Chondrocyte (in vitro differentiated cells): Measurements from ENCODE around the gene SPAG9. TPM values are rescaled to one million over a fixed set of nuclear protein-coding genes. Genes with fewer than 3 reads are reported as not detected.

Experiments used
- DNase-seq: peaks from one replicate; pipeline ENCODE4 v3.0.0; 2021; ENCODE audit warnings: mixed read lengths, low spot score
- H3K27ac Mint-ChIP-seq: one replicate; pipeline ENCODE4 v1.8.0; 2021; ENCODE audit warnings: mild to moderate bottlenecking, moderate library complexity, mixed read lengths; ENCODE audit not compliant: unreplicated experiment
- H3K27me3 Mint-ChIP-seq: 2 replicates; pipeline ENCODE4 v1.8.0; 2021; ENCODE audit warnings: low read depth, mixed read lengths
- H3K36me3 Mint-ChIP-seq: 2 replicates; pipeline ENCODE4 v1.8.0; 2021; ENCODE audit warnings: low read depth, mixed read lengths
- H3K4me1 Mint-ChIP-seq: 2 replicates; pipeline ENCODE4 v1.8.0; 2021; ENCODE audit warnings: low read depth, mild to moderate bottlenecking, mixed read lengths
- H3K4me3 Mint-ChIP-seq: one replicate; pipeline ENCODE4 v1.8.0; 2021; ENCODE audit warnings: mild to moderate bottlenecking, moderate library complexity, mixed read lengths; ENCODE audit not compliant: unreplicated experiment
- H3K9me3 Mint-ChIP-seq: 2 replicates; pipeline ENCODE4 v1.8.0; 2021; ENCODE audit warnings: low read depth, mixed read lengths
- total RNA-seq: library from RNA; stranded (reverse); gene quantifications from 3 replicates; pipeline ENCODE4 v1.2.1, GENCODE V29; 2021
- TF ChIP-seq, protein P1 (sequence below): fragments of 200-600 bp; sonication (generic); IDR thresholded peaks from 2 replicates; pipeline ENCODE4 v1.5.0; 2021; ENCODE audit warnings: antibody characterized with exemption, mild to moderate bottlenecking, moderate library complexity

SPAG9 gene
- total RNA-seq, 1 donor from 2014 or later, result 92.7 TPM

GRCh38 chr17:51029142-51029541 is 91.5 kb downstream of the SPAG9 start:
- no peaks in the 10 kb centered on the region for H3K36me3 Mint-ChIP-seq
- H3K4me3 Mint-ChIP-seq, result no peak overlapping the region
- DNase-seq, result no peak
- no peaks in the 10 kb centered on the region for H3K27me3 Mint-ChIP-seq
- peaks cover 21% of the 10 kb centered on the region for H3K4me1 Mint-ChIP-seq
- TF ChIP-seq, protein P1, sequence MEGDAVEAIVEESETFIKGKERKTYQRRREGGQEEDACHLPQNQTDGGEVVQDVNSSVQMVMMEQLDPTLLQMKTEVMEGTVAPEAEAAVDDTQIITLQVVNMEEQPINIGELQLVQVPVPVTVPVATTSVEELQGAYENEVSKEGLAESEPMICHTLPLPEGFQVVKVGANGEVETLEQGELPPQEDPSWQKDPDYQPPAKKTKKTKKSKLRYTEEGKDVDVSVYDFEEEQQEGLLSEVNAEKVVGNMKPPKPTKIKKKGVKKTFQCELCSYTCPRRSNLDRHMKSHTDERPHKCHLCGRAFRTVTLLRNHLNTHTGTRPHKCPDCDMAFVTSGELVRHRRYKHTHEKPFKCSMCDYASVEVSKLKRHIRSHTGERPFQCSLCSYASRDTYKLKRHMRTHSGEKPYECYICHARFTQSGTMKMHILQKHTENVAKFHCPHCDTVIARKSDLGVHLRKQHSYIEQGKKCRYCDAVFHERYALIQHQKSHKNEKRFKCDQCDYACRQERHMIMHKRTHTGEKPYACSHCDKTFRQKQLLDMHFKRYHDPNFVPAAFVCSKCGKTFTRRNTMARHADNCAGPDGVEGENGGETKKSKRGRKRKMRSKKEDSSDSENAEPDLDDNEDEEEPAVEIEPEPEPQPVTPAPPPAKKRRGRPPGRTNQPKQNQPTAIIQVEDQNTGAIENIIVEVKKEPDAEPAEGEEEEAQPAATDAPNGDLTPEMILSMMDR, result no peak
- peak overlapping the region; percentile 72 for H3K27ac Mint-ChIP-seq
- H3K9me3 Mint-ChIP-seq, result no peaks in the 10 kb centered on the region

DNA sequence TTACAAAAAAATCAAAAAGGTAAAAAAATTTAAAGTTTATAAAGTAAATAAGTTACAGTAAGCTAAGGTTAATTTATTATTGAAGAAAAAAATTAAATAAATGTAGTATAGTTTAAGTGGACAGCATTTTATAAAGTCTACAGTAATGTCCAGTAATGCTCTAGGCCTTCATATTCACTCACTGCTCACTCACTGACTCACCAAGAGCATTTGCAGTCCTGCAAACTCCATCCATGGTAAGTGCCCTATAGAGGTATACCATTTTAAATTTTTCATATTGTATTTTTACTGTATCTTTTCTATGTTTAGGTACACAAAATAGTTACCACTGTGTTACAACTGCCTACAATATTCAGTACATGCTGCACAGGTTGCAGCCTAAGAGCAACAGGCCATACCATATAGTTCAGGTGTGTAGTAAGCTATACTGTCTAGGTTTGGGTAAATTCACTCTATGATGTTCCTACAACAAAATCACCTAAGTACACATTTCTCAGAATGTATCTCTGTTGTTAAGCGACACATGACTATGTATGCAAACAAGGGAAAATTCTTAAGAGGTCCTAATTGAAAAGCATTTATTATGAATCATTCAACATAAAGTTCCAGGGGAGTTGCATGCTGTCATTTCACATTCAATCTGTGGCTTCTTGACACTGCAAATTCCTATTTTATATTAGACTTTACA is 92.3 kb downstream of the SPAG9 start:
- H3K9me3 Mint-ChIP-seq, result no peaks in the 10 kb centered on the region
- no peak overlapping the region for H3K27ac Mint-ChIP-seq
- H3K4me1 Mint-ChIP-seq, result peaks cover 19% of the 10 kb centered on the region
- DNase-seq, result no peak
- H3K36me3 Mint-ChIP-seq, result no peaks in the 10 kb centered on the region
- no peak overlapping the region for H3K4me3 Mint-ChIP-seq
- no peaks in the 10 kb centered on the region for H3K27me3 Mint-ChIP-seq
- TF ChIP-seq, protein P1, result no peak

DNA sequence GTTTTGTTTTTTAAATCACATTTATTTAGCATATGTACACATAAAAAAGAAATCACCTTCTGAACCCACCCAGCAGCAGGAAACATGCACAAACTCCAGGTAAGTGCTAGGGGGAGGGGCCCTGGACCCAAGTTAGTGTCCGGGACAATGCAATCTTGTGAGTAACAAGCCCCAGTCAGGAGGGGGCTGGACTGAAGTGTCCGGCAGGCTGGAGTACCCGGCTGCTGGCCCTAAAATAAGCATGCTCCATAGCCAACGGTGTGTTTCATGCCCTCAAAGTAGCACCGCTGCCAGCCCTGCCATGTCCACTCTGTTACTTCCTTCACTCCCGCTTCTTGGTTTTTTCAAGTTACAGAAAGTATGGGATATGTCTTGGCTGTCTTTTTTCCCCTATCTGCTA is 102.1 kb downstream of the SPAG9 start:
- Mint-ChIP-seq H3K4me1 (peaks cover 17% of the 10 kb centered on the region), H3K9me3 (no peaks in the 10 kb centered on the region), H3K27ac (no peak overlapping the region), H3K27me3 (no peaks in the 10 kb centered on the region), H3K36me3 (peaks cover 11% of the 10 kb centered on the region), H3K4me3 (no peak overlapping the region)
- TF ChIP-seq, protein P1, result no peak
- no peak for DNase-seq

DNA sequence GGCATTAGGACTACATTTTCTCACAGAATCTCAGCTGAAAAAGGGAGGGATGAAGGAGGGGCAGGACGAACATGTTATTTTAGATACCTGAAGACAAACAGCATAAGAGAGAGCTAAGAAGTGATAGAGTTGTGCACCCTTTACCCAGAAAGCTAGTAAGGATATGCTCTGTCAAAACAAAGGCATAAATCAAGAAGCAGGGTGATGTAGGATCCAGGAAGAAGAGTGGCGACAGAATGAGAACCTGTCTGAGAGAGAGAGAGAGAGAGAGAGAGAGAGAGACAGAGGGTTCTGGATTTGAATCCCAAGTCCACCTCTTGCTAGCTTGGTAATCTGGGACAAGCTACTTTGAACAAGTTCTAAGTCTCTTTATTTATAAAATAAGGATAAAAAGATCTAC is 103.4 kb downstream of the SPAG9 start:
- Mint-ChIP-seq H3K9me3 (no peaks in the 10 kb centered on the region), H3K27ac (peak overlapping the region; percentile 24), H3K27me3 (no peaks in the 10 kb centered on the region), H3K4me1 (peaks cover 17% of the 10 kb centered on the region), H3K4me3 (no peak overlapping the region), H3K36me3 (peaks cover 11% of the 10 kb centered on the region)
- TF ChIP-seq, protein P1, result no peak
- no peak for DNase-seq

DNA sequence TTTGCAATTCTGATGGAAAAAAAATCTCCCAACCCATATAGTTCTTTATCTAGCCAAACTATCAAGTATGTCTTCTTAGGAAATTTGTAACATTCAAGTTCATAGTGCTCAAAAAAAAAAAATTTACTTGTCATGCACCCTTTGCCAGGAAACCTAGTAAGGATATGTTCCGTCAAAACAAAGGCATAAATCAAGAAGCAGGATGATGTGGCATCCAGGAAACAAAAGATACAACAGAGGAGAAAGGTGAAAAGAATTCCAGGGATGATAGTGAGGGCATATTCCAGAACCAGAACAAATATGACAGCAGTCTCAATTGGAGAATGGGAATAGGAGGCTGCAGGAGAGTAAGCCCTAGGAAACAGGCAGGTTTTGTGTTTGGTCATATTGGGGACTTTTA is 104.6 kb downstream of the SPAG9 start:
- no peaks in the 10 kb centered on the region for H3K9me3 Mint-ChIP-seq
- peak overlapping the region; percentile 67 for H3K27ac Mint-ChIP-seq
- DNase-seq, result no peak
- H3K4me1 Mint-ChIP-seq, result peaks cover 17% of the 10 kb centered on the region
- TF ChIP-seq, protein P1, result no peak
- H3K36me3 Mint-ChIP-seq, result peaks cover 11% of the 10 kb centered on the region
- no peaks in the 10 kb centered on the region for H3K27me3 Mint-ChIP-seq
- H3K4me3 Mint-ChIP-seq, result no peak overlapping the region
